NCI-H2227 (cell line): ENCODE results near the gene ARHGDIA.

Experiments used
- DNase-seq: peaks from one replicate; lab custom pipeline; 2025; ENCODE audit not compliant: unreplicated experiment; lab: John Stamatoyannopoulos, UW

Gene ARHGDIA

DNA sequence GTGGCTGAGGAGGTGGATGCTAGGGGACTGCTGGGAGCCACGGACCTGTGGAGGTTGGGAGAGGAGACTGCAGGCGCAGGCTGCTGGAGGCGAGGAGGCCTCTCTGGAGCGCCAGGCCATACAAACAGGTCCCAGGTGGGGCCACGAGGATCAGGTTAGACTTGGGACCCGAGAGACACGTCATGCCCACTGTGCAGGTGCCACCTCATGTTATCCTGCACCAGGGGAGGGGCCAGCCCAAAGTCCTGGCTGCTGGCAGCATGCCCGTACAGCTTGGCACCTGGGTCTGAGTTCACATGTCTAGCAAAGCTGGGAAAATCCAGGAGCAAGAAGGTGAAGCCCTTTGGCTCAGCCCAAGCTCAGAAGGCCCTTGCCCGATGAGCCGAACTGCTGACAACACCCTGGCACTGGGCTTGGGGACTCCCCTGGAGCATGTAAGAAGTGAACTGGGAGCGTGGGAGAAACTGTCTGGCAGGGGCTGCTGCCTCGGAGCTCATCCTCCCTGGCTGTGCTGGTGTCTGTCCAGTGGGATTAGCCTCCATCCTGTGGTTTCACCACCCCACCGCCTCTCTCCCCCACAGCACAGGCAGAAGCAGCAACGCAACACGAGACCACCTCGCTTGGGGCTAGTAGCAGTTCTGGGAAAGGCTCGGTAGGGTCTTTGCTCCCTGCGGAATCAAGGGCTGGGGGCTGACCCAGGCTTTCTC, 5.3 kb downstream of the ARHGDIA start:
- DNase-seq = no peak

GRCh38 chr17:81865358-81865732, 5.8 kb downstream of the ARHGDIA start:
- DNase-seq = no peak

- no peak for DNase-seq
Measured at GRCh38 chr17:81863833-81864768, 7.0 kb downstream of the ARHGDIA start.

- peak; percentile 60 for DNase-seq
Measured at GRCh38 chr17:81863123-81863675, 7.9 kb downstream of the ARHGDIA start.

GRCh38 chr17:81860756-81861568, 10.2 kb downstream of the ARHGDIA start:
- peak; percentile 100 for DNase-seq

DNA sequence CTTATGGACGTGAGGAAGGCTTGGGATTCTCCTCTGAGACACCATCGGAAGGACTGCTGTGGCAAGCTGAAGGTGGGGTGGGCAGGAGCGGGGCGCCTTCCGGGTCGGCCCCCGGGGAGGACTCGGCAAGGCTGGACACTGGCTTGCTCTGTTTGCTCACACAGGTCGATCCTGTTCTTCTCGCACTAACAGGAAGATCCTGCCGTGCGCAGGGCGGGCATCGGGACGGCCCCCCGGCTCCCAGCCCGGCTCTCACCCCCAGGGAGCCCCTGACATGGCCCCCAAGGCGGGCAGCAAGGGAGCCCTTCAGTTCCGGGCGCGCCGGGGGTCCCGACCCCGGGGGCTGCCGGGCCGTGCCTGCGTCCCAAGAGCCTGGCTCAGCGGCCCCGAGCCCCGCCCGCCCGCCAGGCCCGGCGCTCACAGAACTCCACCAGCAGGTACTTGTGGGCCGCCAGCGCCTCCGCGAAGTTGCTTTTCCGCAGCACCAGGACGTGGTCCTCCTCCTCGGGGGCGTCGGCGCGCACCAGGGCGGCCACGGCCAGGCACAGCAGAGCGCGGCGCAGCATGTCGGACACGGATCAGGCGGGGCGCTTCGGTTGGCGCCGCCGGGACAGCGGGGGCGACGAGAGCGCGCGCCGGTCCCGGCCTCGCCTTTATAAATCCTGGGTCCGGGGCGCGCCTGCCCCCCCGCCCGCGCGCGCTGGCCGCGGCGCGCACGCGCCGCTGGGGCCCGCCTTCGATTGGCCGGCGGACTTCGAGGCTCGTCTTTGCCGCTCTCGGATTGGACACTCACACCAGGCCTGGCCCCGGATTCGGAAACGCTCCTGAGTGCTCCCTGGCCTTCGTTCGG, 11.0 kb downstream of the ARHGDIA start, which contains the start of gene P4HB:
P4HB (minus strand) TSS at position 630 of the 850 bp plus-strand sequence; CDS start at position 566, 64 bp downstream.
- peak; percentile 48 for DNase-seq

GRCh38 chr17:81858967-81859905, 11.9 kb downstream of the ARHGDIA start:
- no peak for DNase-seq

- no peak for DNase-seq
Measured at GRCh38 chr17:81858170-81858966, 12.8 kb downstream of the ARHGDIA start.

DNA sequence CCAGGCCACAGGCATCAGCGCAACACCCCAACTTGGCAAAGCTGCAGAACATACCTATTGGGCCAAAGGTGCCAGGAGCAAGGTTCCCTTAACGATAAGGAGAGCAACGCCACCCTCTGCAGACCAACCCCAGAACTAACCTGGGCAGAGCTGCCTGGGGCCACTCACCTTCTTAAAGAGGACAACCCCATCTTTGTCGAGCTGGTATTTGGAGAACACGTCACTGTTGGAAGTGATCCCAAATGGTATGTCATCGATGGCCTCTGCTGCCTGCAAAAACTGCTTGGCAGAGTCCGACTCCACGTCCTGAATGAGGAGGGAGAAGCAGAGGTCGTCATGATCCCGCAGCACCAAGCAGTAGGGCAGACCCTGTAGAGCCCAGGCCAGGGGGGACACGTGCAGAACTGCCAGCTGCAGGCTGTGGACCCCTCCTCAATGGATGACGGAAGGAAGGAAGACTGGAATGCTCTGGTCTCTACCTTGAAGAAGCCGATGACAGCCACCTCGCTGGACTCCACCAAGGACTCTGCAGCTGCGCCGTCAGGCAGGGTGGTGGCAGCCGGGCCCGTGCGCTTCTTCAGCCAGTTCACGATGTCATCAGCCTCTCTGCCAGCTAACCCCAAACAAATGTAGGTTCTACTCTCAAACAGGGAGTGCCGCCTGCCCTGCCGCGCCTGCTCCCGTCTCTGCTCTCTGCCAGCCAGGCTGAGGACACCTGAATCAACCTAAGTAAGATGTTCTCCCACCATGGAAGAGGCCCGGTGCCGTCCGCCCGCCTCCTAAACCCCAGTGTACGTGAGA, 16.0 kb downstream of the ARHGDIA start:
- DNase-seq = no peak

- DNase-seq = no peak
Measured at GRCh38 chr17:81852237-81852636, 18.9 kb downstream of the ARHGDIA start.

- DNase-seq = no peak
Measured at GRCh38 chr17:81851423-81851822, 19.7 kb downstream of the ARHGDIA start.

DNA sequence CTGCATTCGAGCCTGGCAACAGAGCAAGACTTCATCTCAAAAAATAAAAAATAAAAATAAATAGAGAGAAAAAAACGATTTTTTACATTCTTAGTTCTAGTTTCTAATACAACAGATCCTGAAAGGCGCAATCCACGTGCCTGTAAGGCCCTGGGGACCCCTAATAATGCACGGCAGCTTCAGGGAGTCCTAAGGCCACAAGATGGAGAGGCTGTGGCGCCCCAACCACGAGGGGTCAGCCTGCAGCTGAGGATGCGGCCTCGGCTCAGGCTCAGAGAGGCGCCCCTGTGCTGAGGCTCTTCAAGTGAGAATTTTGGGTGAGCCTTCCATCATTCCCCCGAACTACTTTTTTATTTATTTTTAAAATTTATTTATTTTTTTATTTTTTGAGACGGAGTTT, 21.7 kb downstream of the ARHGDIA start:
- no peak for DNase-seq

DNA sequence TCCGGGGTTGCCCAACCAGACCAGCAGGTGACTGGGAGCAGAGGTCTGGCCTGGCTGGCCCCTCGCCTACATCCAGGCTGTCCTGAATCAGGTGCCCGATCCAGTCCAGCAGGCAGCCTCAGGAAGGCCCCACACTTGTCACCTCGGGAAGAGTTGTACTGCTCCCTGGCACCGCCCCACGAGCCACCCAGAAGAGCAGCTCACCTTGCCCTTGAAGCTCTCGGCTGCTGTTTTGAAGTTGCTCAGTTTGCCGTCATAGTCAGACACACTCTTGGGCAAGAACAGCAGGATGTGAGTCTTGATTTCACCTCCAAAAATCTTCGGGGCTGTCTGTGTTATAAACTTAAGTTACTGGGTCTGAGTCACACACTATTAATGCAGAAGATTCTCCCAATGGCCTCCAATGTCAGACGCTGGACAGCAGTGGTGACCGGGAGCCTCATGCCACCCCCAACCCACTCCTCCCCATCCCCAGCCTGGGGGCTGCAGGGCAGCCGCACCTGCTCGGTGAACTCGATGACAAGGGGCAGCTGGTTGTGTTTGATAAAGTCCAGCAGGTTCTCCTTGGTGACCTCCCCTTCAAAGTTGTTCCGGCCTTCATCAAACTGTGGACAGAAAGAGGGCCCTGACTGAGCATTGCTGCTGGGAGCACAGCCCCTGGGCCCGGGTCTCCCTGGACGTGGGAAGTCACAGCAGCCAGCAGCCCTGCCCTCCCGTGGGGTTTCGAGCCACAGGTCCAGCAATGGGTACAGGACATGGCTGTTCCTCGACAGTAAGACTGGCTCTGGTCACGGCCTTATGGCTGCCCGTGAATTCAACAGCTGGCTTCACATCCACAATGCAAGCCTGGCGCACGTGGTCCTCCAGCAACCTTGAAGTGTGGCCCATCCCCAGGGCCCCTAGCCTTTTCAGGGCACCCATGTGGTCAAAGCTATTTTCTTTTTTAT, 24.1 kb downstream of the ARHGDIA start:
- DNase-seq = no peak

DNA sequence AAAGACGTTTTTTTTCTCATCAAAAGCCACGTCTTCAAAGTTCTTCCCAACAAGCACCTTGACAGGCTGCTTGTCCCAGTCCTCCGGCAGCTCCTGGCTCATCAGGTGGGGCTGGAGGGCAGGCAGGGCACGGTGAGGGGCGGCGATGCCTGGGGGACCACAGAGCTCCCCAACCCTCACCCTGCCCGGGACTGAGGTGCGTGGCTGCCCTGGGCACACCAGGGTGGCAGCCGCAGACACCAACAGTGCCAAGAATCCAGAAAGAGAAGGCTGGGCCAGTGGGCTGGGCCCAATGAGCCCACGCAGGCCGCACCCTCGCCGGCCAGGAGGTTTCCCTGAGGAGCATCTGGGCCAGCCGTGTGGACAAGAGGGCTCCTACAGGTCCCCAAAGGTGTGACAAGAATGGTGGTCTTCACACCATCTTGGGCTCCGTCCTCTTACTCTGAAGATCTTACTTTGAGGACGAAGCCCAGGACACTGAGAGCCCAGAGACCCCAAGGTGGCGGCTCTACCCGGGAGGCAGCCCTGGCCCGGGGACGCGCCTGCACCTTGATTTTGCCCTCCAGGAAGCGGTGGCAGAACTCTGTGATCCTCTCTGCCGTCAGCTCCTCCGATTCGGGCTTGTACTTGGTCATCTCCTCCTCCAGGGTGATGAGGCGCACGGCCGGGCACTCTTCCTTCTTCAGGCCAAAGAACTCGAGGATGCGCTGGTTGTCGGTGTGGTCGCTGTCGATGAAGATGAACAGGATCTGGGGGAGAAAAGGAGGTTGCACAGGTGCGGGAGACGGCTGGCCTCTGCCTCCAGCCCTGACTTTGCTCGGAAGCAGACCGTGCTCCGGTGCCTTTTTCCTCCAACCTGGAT, 25.0 kb downstream of the ARHGDIA start:
- DNase-seq = no peak

GRCh38 chr17:81845361-81845760, 25.8 kb downstream of the ARHGDIA start:
- DNase-seq = no peak
